ENCODE results near the gene ARHGAP22. TPM values are rescaled to one million over a fixed set of nuclear protein-coding genes. Genes with fewer than 3 reads are reported as not detected.

ARHGAP22 gene
- total RNA-seq, 1 donor from 2014 or later = 1.0 TPM

- Histone ChIP-seq H3K4me3 (ENCODE audit: low read length in 3 of 3) (no peak overlapping the region), H3K9me3 (ENCODE audit: control insufficient read depth in 3 of 3, low read length in 3 of 3) (peaks cover 0 to 2% (median 0%) of the 10 kb centered on the region in 3 donors), H3K4me1 (ENCODE audit: control insufficient read depth in 3 of 3, insufficient read depth in 3 of 3, low read length in 3 of 3) (no peaks in the 10 kb centered on the region), H3K27ac (ENCODE audit: low read depth, low read length) (no peak overlapping the region), H3K27me3 (ENCODE audit: control insufficient read depth in 3 of 3, insufficient read depth in 3 of 3, low read length in 3 of 3) (peaks cover 0 to 2% (median 0%) of the 10 kb centered on the region in 3 donors), H3K36me3 (ENCODE audit: control insufficient read depth in 3 of 3, insufficient read depth in 3 of 3, low read length in 3 of 3) (no peaks in the 10 kb centered on the region), H3K9ac (ENCODE audit: low read depth in 1 of 3, low read length in 3 of 3) (no peak overlapping the region)
These were observed 67.7 kb downstream of the ARHGAP22 start for GRCh38 chr10:48536916-48537890.

GRCh38 chr10:48536156-48536500, 68.7 kb downstream of the ARHGAP22 start:
- no peak overlapping the region for H3K27ac ChIP-seq (ENCODE audit: low read depth, low read length)
- no peak overlapping the region for H3K4me3 ChIP-seq (ENCODE audit: low read length in 3 of 3)
- no peaks in the 10 kb centered on the region for H3K27me3 ChIP-seq (ENCODE audit: control insufficient read depth in 3 of 3, insufficient read depth in 3 of 3, low read length in 3 of 3)
- no peaks in the 10 kb centered on the region for H3K36me3 ChIP-seq (ENCODE audit: control insufficient read depth in 3 of 3, insufficient read depth in 3 of 3, low read length in 3 of 3)
- H3K9me3 ChIP-seq (ENCODE audit: control insufficient read depth in 3 of 3, low read length in 3 of 3) = peaks cover 0 to 2% (median 0%) of the 10 kb centered on the region in 3 donors
- H3K4me1 ChIP-seq (ENCODE audit: control insufficient read depth in 3 of 3, insufficient read depth in 3 of 3, low read length in 3 of 3) = no peaks in the 10 kb centered on the region
- H3K9ac ChIP-seq (ENCODE audit: low read depth in 1 of 3, low read length in 3 of 3) = no peak overlapping the region

- Histone ChIP-seq H3K4me3 (ENCODE audit: low read length in 3 of 3) (no peak overlapping the region), H3K36me3 (ENCODE audit: control insufficient read depth in 3 of 3, insufficient read depth in 3 of 3, low read length in 3 of 3) (no peaks in the 10 kb centered on the region), H3K9me3 (ENCODE audit: control insufficient read depth in 3 of 3, low read length in 3 of 3) (peaks cover 0 to 2% (median 0%) of the 10 kb centered on the region in 3 donors), H3K27ac (ENCODE audit: low read depth, low read length) (no peak overlapping the region), H3K9ac (ENCODE audit: low read depth in 1 of 3, low read length in 3 of 3) (no peak overlapping the region), H3K27me3 (ENCODE audit: control insufficient read depth in 3 of 3, insufficient read depth in 3 of 3, low read length in 3 of 3) (no peaks in the 10 kb centered on the region), H3K4me1 (ENCODE audit: control insufficient read depth in 3 of 3, insufficient read depth in 3 of 3, low read length in 3 of 3) (no peaks in the 10 kb centered on the region)
These were observed 69.3 kb downstream of the ARHGAP22 start for GRCh38 chr10:48535416-48536155.

GRCh38 chr10:48533951-48534720, 70.7 kb downstream of the ARHGAP22 start:
- peaks cover 0 to 2% (median 0%) of the 10 kb centered on the region in 3 donors for H3K9me3 ChIP-seq (ENCODE audit: control insufficient read depth in 3 of 3, low read length in 3 of 3)
- no peak overlapping the region for H3K9ac ChIP-seq (ENCODE audit: low read depth in 1 of 3, low read length in 3 of 3)
- no peak overlapping the region for H3K27ac ChIP-seq (ENCODE audit: low read depth, low read length)
- H3K4me1 ChIP-seq (ENCODE audit: control insufficient read depth in 3 of 3, insufficient read depth in 3 of 3, low read length in 3 of 3) = no peaks in the 10 kb centered on the region
- no peak overlapping the region for H3K4me3 ChIP-seq (ENCODE audit: low read length in 3 of 3)
- H3K36me3 ChIP-seq (ENCODE audit: control insufficient read depth in 3 of 3, insufficient read depth in 3 of 3, low read length in 3 of 3) = no peaks in the 10 kb centered on the region
- H3K27me3 ChIP-seq (ENCODE audit: control insufficient read depth in 3 of 3, insufficient read depth in 3 of 3, low read length in 3 of 3) = no peaks in the 10 kb centered on the region

GRCh38 chr10:48533540-48533939, 71.3 kb downstream of the ARHGAP22 start:
- peaks cover 0 to 2% (median 0%) of the 10 kb centered on the region in 3 donors for H3K9me3 ChIP-seq (ENCODE audit: control insufficient read depth in 3 of 3, low read length in 3 of 3)
- no peaks in the 10 kb centered on the region for H3K4me1 ChIP-seq (ENCODE audit: control insufficient read depth in 3 of 3, insufficient read depth in 3 of 3, low read length in 3 of 3)
- no peak overlapping the region for H3K27ac ChIP-seq (ENCODE audit: low read depth, low read length)
- no peaks in the 10 kb centered on the region for H3K36me3 ChIP-seq (ENCODE audit: control insufficient read depth in 3 of 3, insufficient read depth in 3 of 3, low read length in 3 of 3)
- no peaks in the 10 kb centered on the region for H3K27me3 ChIP-seq (ENCODE audit: control insufficient read depth in 3 of 3, insufficient read depth in 3 of 3, low read length in 3 of 3)
- H3K4me3 ChIP-seq (ENCODE audit: low read length in 3 of 3) = no peak overlapping the region
- H3K9ac ChIP-seq (ENCODE audit: low read depth in 1 of 3, low read length in 3 of 3) = no peak overlapping the region

GRCh38 chr10:48531486-48531885, 73.4 kb downstream of the ARHGAP22 start:
- Histone ChIP-seq H3K9me3 (ENCODE audit: control insufficient read depth in 3 of 3, low read length in 3 of 3) (peaks cover 0 to 2% (median 0%) of the 10 kb centered on the region in 3 donors), H3K9ac (ENCODE audit: low read depth in 1 of 3, low read length in 3 of 3) (no peak overlapping the region), H3K4me1 (ENCODE audit: control insufficient read depth in 3 of 3, insufficient read depth in 3 of 3, low read length in 3 of 3) (no peaks in the 10 kb centered on the region), H3K27me3 (ENCODE audit: control insufficient read depth in 3 of 3, insufficient read depth in 3 of 3, low read length in 3 of 3) (peaks cover 0 to 5% (median 4%) of the 10 kb centered on the region in 3 donors), H3K36me3 (ENCODE audit: control insufficient read depth in 3 of 3, insufficient read depth in 3 of 3, low read length in 3 of 3) (no peaks in the 10 kb centered on the region), H3K27ac (ENCODE audit: low read depth, low read length) (no peak overlapping the region), H3K4me3 (ENCODE audit: low read length in 3 of 3) (no peak overlapping the region)

GRCh38 chr10:48529331-48529730, 75.5 kb downstream of the ARHGAP22 start:
- no peak overlapping the region for H3K9ac ChIP-seq (ENCODE audit: low read depth in 1 of 3, low read length in 3 of 3)
- no peak overlapping the region for H3K27ac ChIP-seq (ENCODE audit: low read depth, low read length)
- peaks cover 0 to 14% (median 9%) of the 10 kb centered on the region in 3 donors for H3K27me3 ChIP-seq (ENCODE audit: control insufficient read depth in 3 of 3, insufficient read depth in 3 of 3, low read length in 3 of 3)
- no peaks in the 10 kb centered on the region for H3K4me1 ChIP-seq (ENCODE audit: control insufficient read depth in 3 of 3, insufficient read depth in 3 of 3, low read length in 3 of 3)
- no peak overlapping the region for H3K4me3 ChIP-seq (ENCODE audit: low read length in 3 of 3)
- H3K36me3 ChIP-seq (ENCODE audit: control insufficient read depth in 3 of 3, insufficient read depth in 3 of 3, low read length in 3 of 3) = no peaks in the 10 kb centered on the region
- peaks cover 0 to 2% (median 0%) of the 10 kb centered on the region in 3 donors for H3K9me3 ChIP-seq (ENCODE audit: control insufficient read depth in 3 of 3, low read length in 3 of 3)

GRCh38 chr10:48527756-48528155, 77.1 kb downstream of the ARHGAP22 start:
- Histone ChIP-seq H3K36me3 (ENCODE audit: control insufficient read depth in 3 of 3, insufficient read depth in 3 of 3, low read length in 3 of 3) (no peaks in the 10 kb centered on the region), H3K9ac (ENCODE audit: low read depth in 1 of 3, low read length in 3 of 3) (no peak overlapping the region)

GRCh38 chr10:48526846-48527505, 77.9 kb downstream of the ARHGAP22 start:
- no peak overlapping the region for H3K9ac ChIP-seq (ENCODE audit: low read depth in 1 of 3, low read length in 3 of 3)
- H3K27ac ChIP-seq (ENCODE audit: low read depth, low read length) = no peak overlapping the region

More at GRCh38 chr10:48527756-48528155, 77.1 kb downstream of the ARHGAP22 start:
- Histone ChIP-seq H3K4me1 (ENCODE audit: control insufficient read depth in 3 of 3, insufficient read depth in 3 of 3, low read length in 3 of 3) (peaks cover 0 to 9% (median 7%) of the 10 kb centered on the region in 3 donors), H3K9me3 (ENCODE audit: control insufficient read depth in 3 of 3, low read length in 3 of 3) (peaks cover 0 to under 1% (median 0%) of the 10 kb centered on the region in 3 donors), H3K4me3 (ENCODE audit: low read length in 3 of 3) (no peak overlapping the region), H3K27me3 (ENCODE audit: control insufficient read depth in 3 of 3, insufficient read depth in 3 of 3, low read length in 3 of 3) (peaks cover 0 to 18% (median 16%) of the 10 kb centered on the region in 3 donors), H3K27ac (ENCODE audit: low read depth, low read length) (no peak overlapping the region)

More at GRCh38 chr10:48526846-48527505, 77.9 kb downstream of the ARHGAP22 start:
- Histone ChIP-seq H3K9me3 (ENCODE audit: control insufficient read depth in 3 of 3, low read length in 3 of 3) (no peaks in the 10 kb centered on the region), H3K4me1 (ENCODE audit: control insufficient read depth in 3 of 3, insufficient read depth in 3 of 3, low read length in 3 of 3) (peaks cover 0 to 9% (median 8%) of the 10 kb centered on the region in 3 donors), H3K27me3 (ENCODE audit: control insufficient read depth in 3 of 3, insufficient read depth in 3 of 3, low read length in 3 of 3) (peaks cover 3 to 26% (median 24%) of the 10 kb centered on the region in 3 donors), H3K36me3 (ENCODE audit: control insufficient read depth in 3 of 3, insufficient read depth in 3 of 3, low read length in 3 of 3) (no peaks in the 10 kb centered on the region), H3K4me3 (ENCODE audit: low read length in 3 of 3) (no peak overlapping the region)
